HepG2 (cell line): ENCODE results near the gene RNH1. TPM values are rescaled to one million over a fixed set of nuclear protein-coding genes. Genes with fewer than 3 reads are reported as not detected.

Experiments
- EP300 ChIP-seq, 3 experiments: sonication (generic) in 1 of 3; formaldehyde crosslinking in 1 of 3; IDR thresholded peaks; 2 replicates each; pipeline versions ENCODE4 v1.5.1 to v1.6.1; 2011 to 2020; ENCODE audit warnings: low read depth in 2 of 3, low read length in 2 of 3, borderline replicate concordance in 1 of 3, improper control_type of control experiment in 1 of 3, mild to moderate bottlenecking in 1 of 3, missing genetic modification reagents in 1 of 3, moderate library complexity in 1 of 3
- HOXA9 ChIP-seq: sonication (generic); formaldehyde crosslinking; IDR thresholded peaks from 2 replicates; pipeline ENCODE4 v1.8.1; 2022; ENCODE audit warnings: missing genetic modification reagents, mild to moderate bottlenecking, moderate library complexity, borderline replicate concordance
- JARID2 ChIP-seq: sonication (generic); formaldehyde crosslinking; IDR thresholded peaks from 2 replicates; pipeline ENCODE4 v1.8.1; 2023; ENCODE audit warnings: missing genetic modification reagents, inconsistent platforms; ENCODE audit not compliant: insufficient replicate concordance
- KDM2A ChIP-seq: sonication (generic); formaldehyde crosslinking; IDR thresholded peaks from 2 replicates; pipeline ENCODE4 v1.4.0; 2020; ENCODE audit warnings: low read depth, missing genetic modification reagents, borderline replicate concordance
- KMT2A ChIP-seq: sonication (generic); formaldehyde crosslinking; IDR thresholded peaks from 2 replicates; pipeline ENCODE4 v1.4.0; 2020; ENCODE audit warnings: missing genetic modification reagents
- NCOA5 ChIP-seq: sonication (generic); formaldehyde crosslinking; IDR thresholded peaks from 2 replicates; pipeline ENCODE4 v1.4.0; 2020; ENCODE audit warnings: missing genetic modification reagents
- POLR2G ChIP-seq: fragments of 200-400 bp; formaldehyde crosslinking; IDR thresholded peaks from 2 replicates; pipeline ENCODE4 v1.6.1; 2018; ENCODE audit warnings: mild to moderate bottlenecking, low read depth, low read length, moderate library complexity
- SALL2 ChIP-seq: sonication (generic); formaldehyde crosslinking; IDR thresholded peaks from 2 replicates; pipeline ENCODE4 v1.8.1; 2023; ENCODE audit warnings: mild to moderate bottlenecking, missing genetic modification reagents, inconsistent platforms
- SRY ChIP-seq: sonication (generic); formaldehyde crosslinking; IDR thresholded peaks from 2 replicates; pipeline ENCODE4 v1.8.0; 2022; ENCODE audit warnings: mild to moderate bottlenecking, missing genetic modification reagents
- ZC3H13 ChIP-seq: sonication (generic); formaldehyde crosslinking; IDR thresholded peaks from 2 replicates; pipeline ENCODE4 v1.8.1; 2023; ENCODE audit warnings: mild to moderate bottlenecking, missing genetic modification reagents, moderate library complexity
- ZFY ChIP-seq: sonication (generic); formaldehyde crosslinking; IDR thresholded peaks from 2 replicates; pipeline ENCODE4 v1.4.0; 2020; ENCODE audit warnings: missing genetic modification reagents
- ZNF282 ChIP-seq: fragments of 450-650 bp; IDR thresholded peaks from 2 replicates; pipeline ENCODE4 v1.6.1; 2018; ENCODE audit not compliant: partially characterized antibody
- ZNF383 ChIP-seq: sonication (generic); formaldehyde crosslinking; IDR thresholded peaks from 2 replicates; pipeline ENCODE4 v1.4.0; 2020; ENCODE audit warnings: missing genetic modification reagents, mild to moderate bottlenecking, borderline replicate concordance
- ZNF484 ChIP-seq: sonication (generic); formaldehyde crosslinking; IDR thresholded peaks from 2 replicates; pipeline ENCODE4 v1.5.1; 2020; ENCODE audit warnings: mild to moderate bottlenecking, low read depth, missing genetic modification reagents, borderline replicate concordance
- ZNF547 ChIP-seq: sonication (generic); formaldehyde crosslinking; IDR thresholded peaks from 2 replicates; pipeline ENCODE4 v1.5.1; 2020; ENCODE audit warnings: mild to moderate bottlenecking, missing genetic modification reagents
- ZNF724P ChIP-seq: sonication (generic); formaldehyde crosslinking; IDR thresholded peaks from 2 replicates; pipeline ENCODE4 v1.8.0; 2022; ENCODE audit warnings: missing genetic modification reagents, borderline replicate concordance
- ZNF746 ChIP-seq: sonication (generic); formaldehyde crosslinking; IDR thresholded peaks from 2 replicates; pipeline ENCODE4 v1.8.0; 2022; ENCODE audit warnings: mild to moderate bottlenecking, missing genetic modification reagents
- ZSCAN12 ChIP-seq: sonication (generic); formaldehyde crosslinking; IDR thresholded peaks from 2 replicates; pipeline ENCODE4 v1.9.0; 2021; ENCODE audit warnings: mild to moderate bottlenecking, missing genetic modification reagents
- ZSCAN21 ChIP-seq: sonication (generic); formaldehyde crosslinking; IDR thresholded peaks from 2 replicates; pipeline ENCODE4 v1.8.0; 2022; ENCODE audit warnings: mild to moderate bottlenecking, missing genetic modification reagents, moderate library complexity, borderline replicate concordance
- polyA plus RNA-seq, 8 experiments: library from polyadenylated mRNA; depleted of rRNA in 3 of 8; stranded (reverse) in 7 of 8; unstranded in 1 of 8; fragments of >200 nt; fragmentation: Illumina TruSeq in 4 of 8; extraction: Trizol in 4 of 8; gene quantifications; 2 replicates each; pipeline versions ENCODE4 v1.2.1 to v1.2.3, GENCODE V29; 2011 to 2016; ENCODE audit warnings: low read depth in 4 of 8, missing spikeins in 1 of 8, mixed read lengths in 1 of 8; ENCODE audit not compliant: insufficient read depth in 1 of 8
- total RNA-seq, 5 experiments: library from RNA; depleted of rRNA; stranded (reverse); fragments of >200 nt; fragmentation: Illumina TruSeq; extraction: Trizol; gene quantifications; 2 replicates each; pipeline ENCODE4 v1.2.3, GENCODE V29; 2016; ENCODE audit warnings: low read depth in 1 of 5
- TF ChIP-seq, protein P1 (sequence below): sonication (generic); formaldehyde crosslinking; IDR thresholded peaks from 2 replicates; pipeline ENCODE4 v1.9.0; 2021; ENCODE audit warnings: missing genetic modification reagents, mild to moderate bottlenecking, borderline replicate concordance
- TF ChIP-seq, protein P2 (sequence below): IDR thresholded peaks from 2 replicates; pipeline ENCODE4 v1.6.1; 2016; ENCODE audit warnings: missing compliant biosample characterization, missing genetic modification reagents, borderline replicate concordance
- TF ChIP-seq, protein P3 (sequence below): sonication (generic); formaldehyde crosslinking; IDR thresholded peaks from 2 replicates; pipeline ENCODE4 v1.5.0; 2020; ENCODE audit warnings: missing genetic modification reagents, mild to moderate bottlenecking, borderline replicate concordance
- TF ChIP-seq, protein P4 (sequence below): sonication (generic); formaldehyde crosslinking; IDR thresholded peaks from 2 replicates; pipeline ENCODE4 v1.8.0; 2022; ENCODE audit warnings: low read depth, missing genetic modification reagents

Gene RNH1
- total and polyA plus RNA-seq, 2 of the 13 experiments (the other 11 are each of a cell fraction or from before 2014, with no cell fraction given), result 36.0 to 74.1 TPM

DNA sequence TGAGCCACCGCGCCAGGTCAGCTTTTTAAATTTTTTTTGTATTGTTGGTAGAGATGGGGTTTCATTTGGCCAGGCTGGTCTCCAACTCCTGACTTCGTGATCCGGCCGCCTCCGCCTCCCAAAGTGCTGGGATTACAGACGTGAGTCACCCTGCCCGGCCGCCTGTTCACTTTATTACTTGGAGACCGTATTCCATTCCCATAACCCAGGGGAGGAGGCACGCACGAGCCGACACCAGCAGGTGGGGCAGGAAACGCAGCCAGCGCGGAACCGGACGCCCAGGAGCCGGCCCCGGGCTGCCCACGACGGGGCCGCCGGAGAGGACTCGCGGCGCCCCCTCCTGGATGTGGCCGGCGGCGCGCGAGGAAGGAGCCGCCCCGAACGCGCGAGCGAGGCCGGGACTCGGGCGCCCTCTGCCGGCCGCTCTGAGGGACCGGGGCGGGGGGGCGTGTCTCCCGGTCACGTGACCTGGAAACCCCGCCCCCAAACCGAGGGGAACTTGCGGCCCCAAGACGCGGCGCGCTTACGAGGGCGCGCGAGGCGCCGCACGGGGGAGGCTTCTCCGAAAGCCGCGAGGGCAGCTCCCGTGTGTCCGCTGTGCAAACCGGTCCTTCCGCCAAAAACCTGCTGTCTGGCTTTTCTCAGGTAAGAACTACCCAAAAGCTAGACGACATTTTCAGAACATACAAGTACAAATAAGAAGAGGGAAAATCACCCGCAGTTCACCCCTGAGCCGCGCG is 11.6 kb upstream of the RNH1 start (continued):
- TF ChIP-seq, protein P1, sequence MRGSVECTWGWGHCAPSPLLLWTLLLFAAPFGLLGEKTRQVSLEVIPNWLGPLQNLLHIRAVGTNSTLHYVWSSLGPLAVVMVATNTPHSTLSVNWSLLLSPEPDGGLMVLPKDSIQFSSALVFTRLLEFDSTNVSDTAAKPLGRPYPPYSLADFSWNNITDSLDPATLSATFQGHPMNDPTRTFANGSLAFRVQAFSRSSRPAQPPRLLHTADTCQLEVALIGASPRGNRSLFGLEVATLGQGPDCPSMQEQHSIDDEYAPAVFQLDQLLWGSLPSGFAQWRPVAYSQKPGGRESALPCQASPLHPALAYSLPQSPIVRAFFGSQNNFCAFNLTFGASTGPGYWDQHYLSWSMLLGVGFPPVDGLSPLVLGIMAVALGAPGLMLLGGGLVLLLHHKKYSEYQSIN (CRISPR knock-in tag), result no peak
- TF ChIP-seq POLR2G, result peak; percentile 63; the same call in 1 of the 2 replicates
- peak; percentile 33; the same call in 1 of the 2 replicates for TF ChIP-seq SALL2
- no peak for TF ChIP-seq NCOA5 (CRISPR knock-in tag)
- TF ChIP-seq, protein P2, sequence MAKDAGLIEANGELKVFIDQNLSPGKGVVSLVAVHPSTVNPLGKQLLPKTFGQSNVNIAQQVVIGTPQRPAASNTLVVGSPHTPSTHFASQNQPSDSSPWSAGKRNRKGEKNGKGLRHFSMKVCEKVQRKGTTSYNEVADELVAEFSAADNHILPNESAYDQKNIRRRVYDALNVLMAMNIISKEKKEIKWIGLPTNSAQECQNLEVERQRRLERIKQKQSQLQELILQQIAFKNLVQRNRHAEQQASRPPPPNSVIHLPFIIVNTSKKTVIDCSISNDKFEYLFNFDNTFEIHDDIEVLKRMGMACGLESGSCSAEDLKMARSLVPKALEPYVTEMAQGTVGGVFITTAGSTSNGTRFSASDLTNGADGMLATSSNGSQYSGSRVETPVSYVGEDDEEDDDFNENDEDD (CRISPR knock-in tag), result peak; percentile 68
- no peak; the same call in none of the 2 replicates for TF ChIP-seq ZNF547 (CRISPR knock-in tag)
- no peak for TF ChIP-seq HOXA9 (CRISPR knock-in tag)
- TF ChIP-seq ZNF724P, result no peak
- TF ChIP-seq, protein P3, sequence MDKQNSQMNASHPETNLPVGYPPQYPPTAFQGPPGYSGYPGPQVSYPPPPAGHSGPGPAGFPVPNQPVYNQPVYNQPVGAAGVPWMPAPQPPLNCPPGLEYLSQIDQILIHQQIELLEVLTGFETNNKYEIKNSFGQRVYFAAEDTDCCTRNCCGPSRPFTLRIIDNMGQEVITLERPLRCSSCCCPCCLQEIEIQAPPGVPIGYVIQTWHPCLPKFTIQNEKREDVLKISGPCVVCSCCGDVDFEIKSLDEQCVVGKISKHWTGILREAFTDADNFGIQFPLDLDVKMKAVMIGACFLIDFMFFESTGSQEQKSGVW (CRISPR knock-in tag), result no peak
- no peak; the same call in 1 of the 2 replicates for TF ChIP-seq KMT2A
- no peak for TF ChIP-seq ZNF746 (CRISPR knock-in tag)
- TF ChIP-seq ZSCAN21, result peak; percentile 3; the same call in 1 of the 2 replicates
- TF ChIP-seq SRY (CRISPR knock-in tag), result no peak
- no peak for TF ChIP-seq ZNF282
- TF ChIP-seq ZNF484 (CRISPR knock-in tag), result no peak
- peak; percentile 93 for TF ChIP-seq KDM2A (CRISPR knock-in tag)
- TF ChIP-seq, protein P4, sequence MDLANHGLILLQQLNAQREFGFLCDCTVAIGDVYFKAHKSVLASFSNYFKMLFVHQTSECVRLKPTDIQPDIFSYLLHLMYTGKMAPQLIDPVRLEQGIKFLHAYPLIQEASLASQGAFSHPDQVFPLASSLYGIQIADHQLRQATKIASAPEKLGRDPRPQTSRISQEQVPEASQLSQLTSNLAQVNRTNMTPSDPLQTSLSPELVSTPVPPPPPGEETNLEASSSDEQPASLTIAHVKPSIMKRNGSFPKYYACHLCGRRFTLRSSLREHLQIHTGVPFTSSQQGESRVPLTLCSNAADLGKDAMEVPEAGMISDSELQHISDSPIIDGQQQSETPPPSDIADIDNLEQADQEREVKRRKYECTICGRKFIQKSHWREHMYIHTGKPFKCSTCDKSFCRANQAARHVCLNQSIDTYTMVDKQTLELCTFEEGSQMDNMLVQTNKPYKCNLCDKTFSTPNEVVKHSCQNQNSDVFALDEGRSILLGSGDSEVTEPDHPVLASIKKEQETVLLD (CRISPR knock-in tag), result peak; percentile 80
- TF ChIP-seq ZC3H13 (CRISPR knock-in tag), result peak; percentile 72; the same call in 1 of the 2 replicates
- peak; percentile 56 for TF ChIP-seq ZFY
- no peak for TF ChIP-seq ZSCAN12
- TF ChIP-seq EP300 (IDR thresholded peaks at IDR 0.05; ENCODE audit: low read depth in 2 of 2, low read length in 2 of 2), result no peak
- TF ChIP-seq EP300 (CRISPR knock-in tag; IDR thresholded peaks at IDR 0.05; ENCODE audit: borderline replicate concordance), result no peak
- TF ChIP-seq JARID2 (CRISPR knock-in tag), result no peak
- TF ChIP-seq ZNF383 (CRISPR knock-in tag), result no peak
